GM18858 (cell line): ENCODE measurements around the gene RTN4IP1.
"Not testable (repeated sequence)": the region's sequence is repeated elsewhere in the genome, so short reads cannot be mapped to it uniquely, and the experiment has no call there.

Experiments
- ATAC-seq: cut with Tn5 transposase; IDR thresholded peaks from one replicate; pipeline ENCODE4 v1.9.1; 2021; ENCODE audit not compliant: unreplicated experiment

Gene RTN4IP1

DNA sequence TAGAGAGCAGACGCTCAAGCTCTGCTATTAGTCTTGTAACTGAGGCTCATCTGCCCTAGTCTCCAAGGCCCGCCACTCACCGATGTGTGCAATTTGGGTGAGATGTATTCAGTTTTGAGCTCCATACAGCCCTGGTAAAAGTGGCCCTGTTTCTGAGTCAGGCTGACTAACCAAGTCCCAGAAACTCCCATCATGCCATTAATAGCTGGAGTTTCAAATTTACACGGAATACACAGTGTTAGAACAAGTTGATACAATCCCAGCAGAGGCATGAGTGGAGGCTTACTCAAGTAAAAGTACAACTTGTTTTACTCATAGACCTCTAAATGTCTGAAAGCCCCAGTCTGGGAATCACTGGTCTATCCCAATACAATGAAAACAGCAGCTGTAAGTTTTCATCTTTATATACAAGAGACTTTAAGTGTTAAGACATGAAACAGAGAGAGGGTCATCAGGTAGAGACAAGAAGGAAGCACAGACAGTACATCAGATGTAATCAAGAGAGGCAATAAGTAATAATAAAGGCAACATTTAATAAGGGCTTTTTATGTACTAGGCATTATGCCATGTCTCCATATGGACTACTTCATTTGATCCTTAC is 42.4 kb downstream of the RTN4IP1 start:
- no peak for ATAC-seq

DNA sequence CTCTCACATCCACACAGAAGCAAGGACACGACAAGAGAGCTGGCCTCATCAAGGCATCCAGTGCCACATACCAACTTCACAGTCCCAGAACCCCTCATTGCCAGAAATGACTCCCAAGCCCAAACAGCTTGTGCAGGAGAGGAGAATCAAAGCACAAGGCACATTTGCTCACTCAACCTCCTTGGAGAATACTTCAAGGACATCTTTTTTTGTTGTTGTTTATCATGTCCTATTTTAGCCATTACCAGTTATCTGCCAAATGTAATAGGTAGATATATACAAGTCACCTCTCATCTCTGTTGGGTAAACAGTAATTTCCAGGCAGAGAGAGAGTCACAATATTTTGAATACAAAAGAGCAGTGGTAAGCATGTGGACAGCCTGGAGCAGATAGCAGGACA is 47.8 kb downstream of the RTN4IP1 start:
- ATAC-seq, result no peak

DNA sequence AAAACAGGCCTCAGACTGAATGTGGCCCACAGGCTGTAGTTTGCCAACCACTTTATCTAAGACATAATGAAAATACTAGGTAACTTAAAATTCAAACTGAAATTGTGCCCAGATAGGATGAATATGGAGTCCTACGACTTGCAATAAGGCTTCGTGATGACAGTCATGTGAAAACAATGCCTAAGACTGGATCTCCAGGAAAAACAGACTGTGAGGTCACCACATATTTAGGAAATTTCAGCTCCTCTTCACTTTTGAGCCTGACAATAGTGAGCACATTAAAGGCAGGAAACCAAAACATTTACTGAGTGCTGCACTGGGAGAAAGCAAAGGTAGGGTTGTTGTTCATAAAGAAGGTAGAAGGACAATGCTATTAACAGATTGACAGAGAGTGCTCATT is 50.0 kb downstream of the RTN4IP1 start:
- no peak for ATAC-seq

DNA sequence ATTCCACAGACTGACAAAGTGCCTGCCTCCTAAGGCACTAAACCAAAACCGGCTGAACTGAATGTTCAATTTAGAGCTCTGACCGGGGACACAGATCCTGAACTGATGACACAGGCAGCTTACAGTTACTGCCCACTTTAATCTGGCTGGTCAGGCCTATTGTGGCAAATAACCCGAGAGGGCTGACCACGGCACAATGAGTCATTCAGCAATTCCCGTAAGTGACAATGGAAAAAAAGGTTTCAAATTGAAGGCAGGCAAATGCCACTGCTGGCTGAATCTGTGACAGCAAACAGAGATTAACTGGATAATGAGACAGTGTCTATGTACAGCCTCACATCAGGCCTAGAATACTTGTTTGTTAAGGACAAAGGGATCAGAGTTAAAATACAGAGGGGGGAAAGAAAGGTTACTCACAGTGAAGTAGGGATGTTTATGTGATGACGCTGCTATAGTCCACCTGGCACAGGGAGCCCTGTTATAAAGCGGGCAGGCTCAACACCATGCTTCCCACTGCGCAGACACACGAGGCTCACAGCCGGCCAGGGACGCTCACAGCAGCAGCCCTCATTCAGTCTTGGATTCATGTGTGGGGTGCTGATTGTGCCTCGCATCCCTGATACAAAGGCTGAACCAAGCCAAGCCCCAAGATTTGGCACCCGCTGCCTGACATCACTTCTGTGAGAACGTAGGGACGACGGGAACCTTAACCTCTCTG is 54.4 kb downstream of the RTN4IP1 start:
- ATAC-seq, result no peak

DNA sequence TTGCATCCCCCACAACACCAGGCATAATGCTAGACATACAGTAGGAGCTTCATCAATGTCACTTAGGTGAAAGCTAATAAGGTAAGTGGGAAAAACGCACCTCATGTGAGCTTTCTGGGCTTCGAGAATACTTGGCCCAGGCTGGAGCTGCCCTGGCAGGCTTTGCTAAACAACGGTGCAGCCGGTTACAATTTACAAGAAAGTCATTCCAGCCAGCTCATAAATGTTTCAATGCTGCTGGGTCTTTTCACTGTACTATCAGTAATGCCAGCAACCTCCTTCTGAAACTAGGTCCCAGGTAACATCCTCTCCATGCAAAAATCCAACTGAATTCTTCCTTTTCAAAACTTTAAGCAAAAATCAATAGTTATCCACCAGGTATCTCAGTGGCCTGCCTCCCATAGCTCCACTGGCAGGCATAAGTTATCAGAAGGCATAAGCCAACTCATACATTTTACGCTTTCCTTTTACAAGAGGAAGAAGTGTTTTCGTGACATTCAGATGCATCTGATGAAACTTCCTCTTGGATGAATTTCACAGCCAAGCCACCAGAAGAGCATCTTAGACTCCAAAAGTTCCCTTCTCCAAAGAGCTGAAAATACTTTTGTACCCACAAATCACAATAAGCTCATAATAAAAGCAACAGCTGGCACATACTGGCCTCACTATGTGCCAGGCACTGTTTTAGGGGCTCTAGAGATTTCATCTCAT is 56.3 kb downstream of the RTN4IP1 start:
- ATAC-seq, result no peak

DNA sequence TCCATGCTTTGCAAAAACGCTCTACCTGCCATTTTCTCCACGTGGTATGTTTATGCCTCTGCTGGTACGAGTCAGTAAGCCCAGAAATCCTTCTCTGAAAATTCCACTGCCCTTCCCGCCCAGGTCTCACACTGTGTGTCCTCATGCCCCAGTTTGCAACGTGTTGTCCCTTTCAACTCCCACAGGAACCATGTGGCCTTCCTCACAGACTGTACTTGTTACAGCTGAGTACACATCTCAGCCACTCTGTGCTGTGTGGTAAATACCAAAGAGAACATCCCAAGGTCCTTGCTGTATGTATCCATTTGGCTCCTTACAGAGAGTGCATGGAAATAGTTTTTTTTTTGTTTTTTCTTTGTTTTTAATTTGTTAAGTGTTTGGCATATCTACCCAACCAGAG is 56.9 kb downstream of the RTN4IP1 start:
- no peak for ATAC-seq

DNA sequence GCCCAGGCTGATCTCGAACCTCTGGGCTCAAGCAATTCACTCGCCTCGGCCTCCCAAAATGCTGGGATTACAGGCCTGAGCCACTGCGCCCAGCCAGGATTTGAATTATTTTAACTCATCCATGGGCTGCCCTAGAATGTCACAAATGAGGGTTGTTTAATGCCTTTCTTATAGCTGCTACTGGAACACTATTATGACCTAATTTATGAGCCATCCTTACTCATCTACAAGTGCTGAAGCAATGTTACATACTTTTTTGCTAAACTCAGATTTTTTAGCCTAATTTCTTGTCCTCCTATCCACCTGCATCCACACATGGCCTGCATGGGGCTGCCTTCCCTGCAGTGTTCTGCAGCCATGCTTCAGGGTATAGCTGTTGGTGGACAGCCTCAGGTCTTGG is 59.9 kb downstream of the RTN4IP1 start:
- no peak for ATAC-seq

DNA sequence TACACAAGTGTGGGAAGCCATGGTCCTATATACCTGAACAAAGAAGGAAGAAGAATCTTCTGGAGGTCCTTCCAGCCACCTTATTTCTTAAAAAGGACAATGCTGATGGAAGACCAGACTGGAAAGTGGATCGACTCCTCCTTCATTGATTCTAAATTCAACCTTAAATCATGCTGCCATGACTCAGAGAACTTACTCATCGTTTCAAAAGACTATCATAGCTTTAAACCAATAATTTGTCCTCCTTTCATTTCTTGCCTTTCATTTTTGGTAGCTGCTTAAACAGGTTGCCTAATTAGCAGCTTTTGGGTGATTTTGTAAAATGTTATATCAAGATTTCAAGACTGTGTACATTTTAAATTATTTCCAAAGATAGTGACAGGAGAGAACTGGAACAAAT is 60.8 kb downstream of the RTN4IP1 start:
- ATAC-seq, result no peak

DNA sequence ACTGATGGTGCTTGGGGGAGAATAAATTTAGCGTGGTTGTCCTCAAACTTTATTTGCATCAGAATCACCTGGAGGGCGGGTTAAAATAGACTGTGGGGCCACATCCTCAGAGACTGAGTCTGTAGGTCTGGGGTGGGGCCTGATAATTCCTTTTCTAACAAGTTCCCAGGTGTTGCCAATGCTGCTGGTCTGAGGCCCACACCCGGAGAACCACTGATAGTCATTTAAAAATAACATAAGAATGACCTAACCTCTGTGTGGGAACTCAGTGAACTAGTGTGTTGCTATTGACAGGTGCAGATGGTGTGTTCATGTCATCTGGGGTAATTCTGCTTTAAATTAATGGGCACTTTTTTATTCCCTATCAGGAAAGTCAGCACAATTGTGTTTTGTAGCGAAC is 64.8 kb downstream of the RTN4IP1 start:
- no peak for ATAC-seq

DNA sequence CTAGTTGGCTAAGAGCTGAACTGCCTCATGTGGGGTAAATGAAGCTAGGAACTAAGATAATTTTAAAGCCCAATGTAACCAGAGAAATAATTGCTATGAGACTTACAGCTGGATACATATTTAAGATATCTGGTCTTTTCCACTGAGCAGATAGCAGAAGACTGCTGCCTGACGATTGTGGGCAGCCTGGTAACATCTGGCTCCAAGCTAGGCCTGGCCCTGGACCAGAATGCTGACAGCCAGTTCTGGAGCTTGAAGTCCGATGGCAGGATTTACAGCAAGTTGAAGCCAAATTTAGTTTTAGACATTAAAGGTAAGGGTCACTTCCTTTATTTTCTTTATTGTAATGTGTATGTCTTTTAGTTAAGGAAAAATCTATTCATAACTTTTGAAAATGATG is 65.7 kb downstream of the RTN4IP1 start:
- no peak for ATAC-seq

DNA sequence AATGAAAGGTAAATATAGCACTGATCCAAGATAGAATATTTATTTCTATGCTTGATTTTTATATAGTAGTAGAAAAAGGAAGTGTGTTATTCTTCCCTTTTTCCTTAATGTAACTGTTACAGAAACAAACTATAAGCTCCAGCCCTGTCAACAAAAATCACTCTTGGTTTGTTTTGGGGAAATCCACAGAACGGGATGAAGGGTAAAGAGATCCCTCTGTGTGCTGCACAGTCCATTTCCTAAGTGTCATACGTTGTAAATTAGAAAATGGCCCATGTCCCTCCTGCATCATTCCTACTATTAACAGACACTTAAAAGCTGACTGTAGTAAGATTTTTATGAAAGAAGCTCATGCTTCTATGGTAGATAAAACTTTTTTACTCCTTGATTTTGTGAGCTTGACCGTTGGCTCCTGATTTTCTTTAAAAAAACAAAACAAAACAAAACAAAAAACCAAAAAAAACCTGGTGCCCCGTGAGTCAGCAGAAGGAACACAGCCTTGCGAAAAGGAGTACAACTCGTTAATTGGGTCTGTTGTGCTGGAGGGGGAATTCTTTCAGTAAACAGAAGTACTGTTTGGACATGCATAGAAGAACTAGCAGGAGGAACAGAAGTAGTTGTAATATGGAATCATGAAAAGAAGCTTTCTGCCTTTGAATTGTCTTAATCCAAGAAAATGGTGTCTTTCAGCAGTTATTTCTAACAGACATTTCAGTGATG is 67.5 kb downstream of the RTN4IP1 start:
- no peak for ATAC-seq

DNA sequence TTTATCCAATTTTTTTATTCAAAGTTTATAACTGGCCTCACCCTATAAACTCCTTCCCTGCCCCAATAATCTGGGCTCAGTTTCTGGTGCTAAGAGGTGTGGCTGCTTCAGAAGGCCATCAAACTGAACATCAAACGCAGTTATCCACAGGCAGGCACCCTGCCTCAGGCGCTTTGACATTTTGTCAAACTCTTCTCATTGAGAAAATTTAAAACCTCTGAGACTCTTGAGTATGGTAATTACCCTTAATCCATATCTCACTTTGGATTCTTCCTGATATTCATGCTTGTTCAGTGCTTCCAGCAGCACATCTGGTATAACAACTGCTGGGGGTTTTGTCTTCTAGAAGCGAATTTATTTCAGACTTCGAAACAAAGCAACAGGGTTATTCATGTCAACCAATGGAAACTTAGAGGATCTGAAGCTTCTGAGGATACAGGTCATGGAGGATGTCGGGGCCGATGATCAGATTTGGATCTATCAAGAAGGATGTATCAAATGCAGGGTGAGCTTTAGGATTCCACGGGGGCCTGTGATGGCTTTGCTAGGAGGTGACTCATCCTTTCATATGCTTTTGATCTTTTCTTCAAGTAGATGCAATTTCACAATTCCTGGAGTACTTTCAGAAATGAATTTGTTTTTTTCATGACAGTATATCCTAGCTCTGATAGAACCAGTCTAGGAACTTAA is 68.2 kb downstream of the RTN4IP1 start:
- ATAC-seq, result no peak

DNA sequence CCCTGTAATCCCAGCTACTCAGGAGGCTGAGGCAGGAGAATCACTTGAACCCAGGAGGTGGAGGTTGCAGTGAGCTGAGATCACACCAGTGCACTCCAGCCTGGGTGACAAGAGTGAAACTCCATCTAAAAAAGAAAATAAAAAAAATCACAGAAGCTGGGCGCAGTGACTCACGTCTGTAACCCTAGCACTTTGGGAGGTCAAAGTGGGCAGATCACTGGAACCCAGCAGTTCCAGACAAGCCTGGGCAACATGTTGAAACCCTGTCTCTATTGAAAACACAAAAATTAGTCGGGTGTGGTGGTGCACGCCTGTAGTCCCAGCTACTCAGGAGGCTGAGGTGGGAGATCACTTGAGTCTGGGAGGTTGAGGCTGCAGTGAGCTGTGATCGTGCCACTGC is 69.6 kb downstream of the RTN4IP1 start:
- not testable (repeated sequence) for ATAC-seq

DNA sequence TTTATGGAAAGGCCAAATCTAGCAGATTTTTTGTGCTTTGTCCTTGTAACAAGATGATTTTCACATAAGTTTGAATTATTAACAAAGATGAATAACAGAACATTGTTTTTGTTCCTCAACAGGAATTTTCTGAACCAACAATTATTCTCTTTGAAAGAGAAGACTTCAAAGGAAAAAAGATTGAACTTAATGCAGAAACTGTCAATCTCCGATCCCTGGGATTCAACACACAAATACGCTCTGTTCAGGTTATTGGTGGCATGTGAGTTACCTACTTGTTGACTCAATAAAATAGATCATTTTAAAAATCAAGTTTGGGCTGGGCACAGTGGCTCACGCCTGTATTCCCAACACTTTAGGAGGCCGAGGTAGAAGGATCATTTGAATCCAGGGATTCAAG is 70.9 kb downstream of the RTN4IP1 start:
- ATAC-seq, result no peak

DNA sequence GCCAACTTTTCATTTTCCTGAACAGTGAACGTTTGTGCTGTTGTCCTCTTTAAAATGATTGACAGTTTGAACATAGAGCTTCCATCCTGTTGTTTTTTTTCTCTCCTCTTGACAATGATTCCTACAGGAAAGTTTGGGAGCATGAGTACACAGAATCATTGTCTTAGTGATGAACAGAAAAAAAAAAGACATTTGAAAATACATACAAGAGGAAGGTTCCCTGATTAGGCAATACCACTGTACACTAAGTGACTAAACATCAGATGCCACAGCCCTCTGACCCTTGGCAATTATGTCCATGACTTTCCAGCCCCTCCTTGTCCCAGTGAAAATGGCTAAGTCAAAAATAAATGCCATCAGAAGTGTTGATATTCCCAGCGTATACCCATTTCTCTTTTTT is 71.5 kb downstream of the RTN4IP1 start:
- no peak for ATAC-seq

DNA sequence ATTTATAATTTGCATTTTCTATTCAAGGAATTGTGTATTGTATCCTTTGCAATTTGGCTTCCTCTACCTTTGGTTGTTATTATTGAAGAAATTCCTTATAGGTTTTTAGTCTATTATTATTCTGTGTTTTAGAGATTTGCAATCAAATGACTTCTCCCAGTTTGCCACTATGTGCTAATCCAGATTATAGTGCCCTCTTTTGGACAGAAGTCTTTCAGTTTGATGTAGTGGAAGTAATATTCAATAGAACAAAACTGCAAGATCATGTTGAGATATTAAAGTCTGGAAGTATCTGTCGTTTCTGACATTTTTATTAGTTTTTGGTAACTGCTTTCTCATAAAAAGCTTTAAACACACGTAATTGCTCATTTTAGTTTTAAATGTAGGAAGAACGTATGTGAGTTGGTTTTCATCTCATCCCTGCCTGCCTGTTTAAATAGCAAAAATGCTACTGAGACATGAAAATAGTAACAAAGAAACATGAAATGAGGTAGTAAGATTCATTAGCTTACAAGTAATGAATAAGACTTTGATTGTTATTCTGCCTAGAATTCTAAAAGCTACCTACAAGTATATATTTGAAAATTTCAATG is 72.8 kb downstream of the RTN4IP1 start:
- no peak for ATAC-seq

DNA sequence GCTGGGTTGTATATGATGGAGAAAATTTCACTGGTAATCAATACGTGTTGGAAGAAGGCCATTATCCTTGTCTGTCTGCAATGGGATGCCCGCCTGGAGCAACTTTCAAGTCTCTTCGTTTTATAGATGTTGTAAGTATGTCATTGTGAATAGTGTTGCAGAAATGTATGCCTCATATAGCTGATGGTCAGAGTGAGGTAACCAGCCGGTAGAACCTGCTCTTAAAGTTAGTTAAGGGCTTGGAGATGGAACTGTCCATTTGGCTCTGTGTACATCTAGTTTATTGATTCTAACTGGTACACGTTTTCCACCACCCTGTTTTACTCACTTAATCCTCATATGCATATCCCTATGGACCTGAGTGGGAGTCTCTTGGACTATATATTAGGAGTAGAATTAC is 73.5 kb downstream of the RTN4IP1 start:
- ATAC-seq, result no peak

DNA sequence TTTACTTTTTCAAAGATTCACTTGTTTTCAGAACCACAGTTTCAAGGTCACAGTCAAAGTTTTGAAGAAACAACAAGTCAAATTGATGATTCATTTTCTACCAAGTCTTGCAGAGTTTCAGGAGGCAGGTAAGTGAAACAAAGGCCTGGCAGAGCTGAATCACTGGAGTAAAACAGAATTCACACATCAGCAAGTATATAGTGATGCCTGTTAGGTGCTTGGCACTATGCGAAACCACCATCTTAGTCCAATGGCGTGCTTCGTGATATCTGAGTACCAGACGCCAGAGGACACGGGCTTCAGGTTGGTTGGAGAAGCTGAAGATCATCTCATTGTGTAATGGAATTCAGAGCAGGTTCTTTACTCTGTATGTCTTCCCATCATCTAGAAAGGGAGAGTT is 75.9 kb downstream of the RTN4IP1 start:
- no peak for ATAC-seq

DNA sequence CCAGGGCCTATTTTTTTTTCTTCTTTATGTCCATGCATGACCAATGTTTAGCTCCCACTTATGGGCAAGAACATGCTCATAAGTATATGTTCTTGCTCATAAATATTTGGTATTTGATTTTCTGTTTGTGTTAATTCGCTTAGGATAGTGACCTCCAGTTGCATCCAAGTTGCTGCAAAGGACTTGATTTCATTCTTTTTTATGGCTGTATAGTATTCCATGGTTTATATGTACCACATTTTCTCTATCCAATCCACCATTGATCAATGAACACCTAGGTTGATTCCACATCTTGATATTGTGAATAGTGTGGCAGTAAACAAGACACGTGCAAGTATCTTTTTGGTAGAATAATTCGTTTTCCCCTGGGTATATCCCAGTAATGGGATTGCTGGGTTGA is 78.1 kb downstream of the RTN4IP1 start:
- ATAC-seq, result no peak

DNA sequence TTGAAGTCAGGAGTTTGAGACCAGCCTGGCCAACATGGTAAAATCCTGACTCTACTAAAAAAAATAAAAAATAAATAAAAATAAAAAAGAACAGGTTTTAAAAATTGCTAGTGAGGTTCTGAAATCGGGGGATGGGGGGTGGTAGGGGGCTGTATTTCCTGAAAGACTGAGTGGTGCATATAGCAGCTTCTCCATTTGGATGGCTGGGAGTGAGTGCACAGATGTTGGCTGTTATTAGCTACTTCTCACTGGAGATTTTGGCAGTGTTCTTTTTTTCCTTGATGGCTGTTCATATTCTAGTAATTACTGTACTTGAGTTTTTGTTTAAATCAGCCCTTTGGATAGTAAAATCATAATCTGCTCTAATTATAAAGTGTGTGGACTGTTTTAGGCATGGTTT is 79.8 kb downstream of the RTN4IP1 start:
- no peak for ATAC-seq

DNA sequence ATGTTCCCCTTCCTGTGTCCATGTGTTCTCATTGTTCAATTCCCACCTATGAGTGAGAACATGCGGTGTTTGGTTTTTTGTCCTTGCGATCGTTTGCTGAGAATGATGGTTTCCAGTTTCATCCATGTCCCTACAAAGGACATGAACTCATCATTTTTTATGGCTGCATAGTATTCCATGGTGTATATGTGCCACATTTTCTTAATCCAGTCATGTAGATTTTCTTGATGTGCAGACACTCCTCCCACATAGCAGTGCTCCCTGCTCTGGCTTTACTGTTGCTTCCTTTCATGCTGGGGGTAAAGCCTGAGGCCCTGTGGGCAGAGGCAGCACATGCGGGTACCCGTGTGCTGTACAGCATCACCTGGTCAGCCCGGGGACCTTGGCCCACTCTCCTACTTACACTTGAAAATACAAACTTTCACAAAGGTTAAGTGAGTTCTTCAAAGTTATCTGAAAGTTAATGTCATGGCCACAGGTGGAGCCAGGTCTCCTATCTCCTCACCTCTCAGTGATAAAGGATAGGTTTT is 80.3 kb downstream of the RTN4IP1 start:
- ATAC-seq, result not testable (repeated sequence)
